GM18909 (cell line): ENCODE measurements around the gene ARRB1.

ENCODE experiments used
- ATAC-seq: cut with Tn5 transposase; IDR thresholded peaks from one replicate; pipeline ENCODE4 v1.9.1; 2021; ENCODE audit warnings: mild to moderate bottlenecking; ENCODE audit not compliant: unreplicated experiment, poor library complexity

ARRB1 gene

DNA sequence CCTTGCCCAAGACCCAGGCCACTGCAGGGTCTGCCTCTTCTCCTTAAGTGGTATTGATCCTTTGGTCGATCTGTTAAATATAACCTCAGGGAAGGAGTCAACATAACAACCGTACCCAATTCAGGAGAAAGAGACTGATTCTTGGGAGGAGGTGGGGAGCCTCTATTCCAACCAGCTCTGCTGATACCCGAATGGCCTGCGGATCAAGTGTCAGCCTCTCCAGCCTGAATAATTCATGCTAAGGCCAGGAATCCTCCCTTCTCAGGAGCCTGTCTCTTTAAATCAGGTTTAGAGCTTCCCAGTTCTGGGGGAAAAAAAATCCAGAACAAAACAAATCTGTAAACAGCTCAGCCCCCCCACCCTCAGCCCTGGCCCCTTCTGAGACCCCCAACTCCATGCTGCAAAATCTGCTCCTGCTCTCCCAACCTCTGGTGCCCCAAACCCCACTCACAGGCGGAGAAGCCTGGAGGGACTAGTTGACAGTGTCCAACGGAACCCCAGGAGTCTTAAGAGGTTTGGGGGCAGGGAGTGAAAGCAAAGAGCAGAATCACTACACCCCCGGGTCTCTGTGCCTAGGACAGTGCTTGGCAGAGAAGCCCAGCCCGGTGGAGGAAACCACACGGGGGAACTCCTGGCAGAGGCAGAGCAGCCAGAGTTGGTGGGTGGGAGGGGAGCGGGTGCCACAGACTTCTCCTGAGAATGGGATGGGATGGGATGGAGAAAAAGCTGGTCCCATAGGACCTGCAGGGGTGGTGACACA, 111.8 kb downstream of the ARRB1 start:
- no peak for ATAC-seq

DNA sequence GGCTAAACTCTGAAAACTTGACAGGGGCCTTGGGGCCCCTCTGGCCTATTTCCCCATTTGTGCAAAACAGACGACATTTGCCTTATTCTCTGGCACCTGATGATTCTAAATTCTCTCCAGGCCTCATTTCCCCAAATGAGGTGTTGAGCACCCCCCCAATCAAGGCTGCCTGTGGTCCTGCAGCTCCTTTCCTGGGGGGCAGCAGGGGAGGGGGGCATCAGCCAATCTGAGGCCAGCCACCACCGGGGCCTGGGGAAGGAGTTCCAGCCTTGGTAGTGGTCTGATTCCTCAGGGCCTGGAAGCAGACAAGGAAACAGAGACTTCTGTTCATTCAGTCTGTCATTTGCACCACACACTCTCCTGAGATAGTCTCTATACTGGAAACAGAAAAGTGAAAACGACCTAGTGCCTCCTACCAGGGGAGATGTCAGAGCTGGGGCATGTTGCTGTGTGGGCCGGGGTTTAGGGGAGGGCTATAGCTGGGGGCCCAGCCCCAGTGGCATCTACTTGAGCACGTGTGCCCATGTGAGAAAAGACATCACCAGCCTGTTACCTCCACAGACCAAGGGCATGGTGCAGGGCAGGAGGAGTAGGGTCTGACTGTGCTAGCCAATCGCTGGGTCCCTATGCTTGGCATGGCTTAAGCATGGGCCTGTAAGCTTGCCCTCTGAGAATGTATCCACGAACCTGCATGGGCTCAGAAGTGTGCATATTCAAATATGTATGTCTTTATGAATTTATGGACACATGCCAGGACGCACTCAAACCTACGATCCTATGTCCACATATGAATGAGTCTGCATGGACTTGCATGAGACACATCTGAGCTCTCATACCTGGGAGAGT, 112.6 kb downstream of the ARRB1 start:
- no peak for ATAC-seq

DNA sequence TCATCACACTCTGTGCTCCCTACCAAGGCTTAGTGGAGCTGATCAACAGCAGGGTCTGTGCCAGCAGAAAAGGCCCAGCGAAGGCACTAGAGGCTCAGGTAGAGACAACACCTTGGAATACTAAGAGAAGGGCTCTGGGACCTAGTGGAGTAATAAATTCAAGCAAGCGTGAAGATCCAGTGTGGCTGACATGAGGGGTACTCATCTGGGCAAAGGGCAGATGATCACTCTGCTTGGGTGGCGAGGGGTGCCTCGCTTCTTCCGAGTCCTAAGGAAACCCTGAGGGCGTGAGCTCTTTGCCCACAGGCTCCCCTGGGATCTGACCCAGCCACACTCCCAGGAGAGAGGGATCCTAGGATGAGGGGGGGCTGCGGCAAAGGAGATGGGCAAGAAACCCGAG, 114.4 kb downstream of the ARRB1 start:
- ATAC-seq: no peak

DNA sequence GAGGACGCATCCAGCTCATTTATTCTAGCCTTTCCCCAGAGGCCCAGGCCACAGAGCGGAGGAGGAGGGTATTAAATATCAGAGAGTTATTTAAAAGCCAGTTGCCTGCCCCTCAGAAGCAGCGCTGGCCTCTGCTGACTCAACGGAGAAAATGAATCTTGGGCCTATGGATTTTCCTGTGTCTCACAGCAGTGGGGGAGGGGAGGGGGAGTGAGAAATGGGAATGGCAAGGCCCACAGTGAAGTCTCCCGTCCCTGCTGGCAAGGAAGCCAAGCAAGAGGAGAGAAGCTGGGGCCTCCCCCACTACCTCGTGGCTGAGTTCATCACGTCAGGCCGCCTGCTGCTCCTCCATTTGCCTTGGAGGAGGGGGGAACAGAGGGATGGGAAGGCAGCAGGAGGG, 115.4 kb downstream of the ARRB1 start:
- ATAC-seq: no peak

DNA sequence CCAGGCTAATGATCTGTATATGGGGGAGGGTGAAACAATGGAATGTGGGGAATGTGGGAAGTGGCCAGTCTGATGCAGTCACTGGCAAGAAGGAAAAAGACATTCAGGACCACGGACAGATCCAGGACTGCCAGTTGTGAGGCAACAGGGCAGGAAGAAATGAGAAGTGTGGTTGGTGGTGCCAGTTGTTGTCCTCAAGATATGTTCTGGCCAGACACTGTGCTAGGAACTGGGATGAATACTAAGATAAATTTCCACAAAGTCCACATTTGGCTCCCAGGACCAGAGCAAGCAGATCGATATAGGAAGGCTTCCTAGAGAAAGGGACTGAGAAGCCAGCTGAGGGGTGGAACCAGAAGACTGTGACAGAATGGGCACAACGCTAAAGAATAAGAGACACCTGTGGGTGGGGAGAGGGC, 117.7 kb downstream of the ARRB1 start:
- ATAC-seq: no peak

DNA sequence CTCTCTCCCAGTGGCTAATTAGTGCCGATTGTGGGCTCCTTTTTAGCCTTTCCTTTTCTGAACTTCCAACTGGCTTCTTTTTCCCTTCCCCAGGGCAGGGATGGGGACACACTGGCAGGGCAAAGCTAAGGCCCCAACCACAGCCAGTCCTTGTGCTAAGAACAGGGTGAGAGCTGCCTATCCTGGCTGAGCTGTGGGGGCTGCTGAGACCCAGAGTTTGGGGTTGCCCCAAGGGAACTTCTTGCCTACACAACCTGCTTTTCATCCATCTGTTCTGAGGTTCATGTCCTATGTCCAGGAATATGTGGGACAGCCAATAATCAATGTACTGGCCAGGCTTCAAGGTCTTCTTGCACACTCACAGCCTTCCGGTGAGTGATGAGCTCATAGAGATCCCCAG, 120.8 kb downstream of the ARRB1 start:
- no peak for ATAC-seq

DNA sequence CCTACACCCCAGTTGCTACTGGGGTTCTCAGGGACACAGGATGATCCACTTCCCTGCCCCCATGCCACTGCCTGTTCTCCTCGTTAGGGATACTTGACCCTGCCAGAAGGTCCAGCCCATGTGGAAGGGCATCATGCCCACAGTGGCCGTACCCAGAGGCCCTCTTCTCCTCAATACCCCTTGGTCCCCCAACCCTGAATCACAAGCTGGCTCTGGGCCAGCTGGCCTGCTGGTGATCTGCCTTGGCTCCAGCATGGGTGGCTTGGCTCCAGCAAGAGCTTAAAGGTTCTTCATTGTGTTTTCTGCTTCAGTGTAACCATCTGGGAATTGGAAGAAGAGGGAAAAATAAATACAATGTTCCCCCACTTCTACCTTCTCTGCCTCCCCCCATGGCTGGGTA, 122.0 kb downstream of the ARRB1 start:
- ATAC-seq: no peak

DNA sequence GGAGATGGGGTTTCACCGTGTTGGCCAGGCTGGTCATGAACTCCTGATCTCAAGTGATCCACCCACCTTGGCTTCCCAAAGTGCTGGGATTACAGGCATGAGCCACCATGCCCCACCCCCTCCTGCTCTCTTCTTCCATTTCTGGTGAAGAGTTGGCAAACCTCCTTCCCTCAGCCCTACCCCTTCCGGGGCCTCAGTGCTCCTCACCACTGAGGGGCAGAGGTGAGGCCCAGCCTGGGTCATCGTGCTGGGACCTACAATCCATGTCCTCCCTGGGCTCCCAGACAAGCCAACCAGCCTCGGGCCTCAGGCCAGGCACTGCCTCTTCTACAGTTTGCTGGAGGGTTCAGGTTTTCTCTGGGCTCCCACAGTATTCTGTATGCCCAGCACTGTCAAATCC, 125.7 kb downstream of the ARRB1 start:
- ATAC-seq: no peak

DNA sequence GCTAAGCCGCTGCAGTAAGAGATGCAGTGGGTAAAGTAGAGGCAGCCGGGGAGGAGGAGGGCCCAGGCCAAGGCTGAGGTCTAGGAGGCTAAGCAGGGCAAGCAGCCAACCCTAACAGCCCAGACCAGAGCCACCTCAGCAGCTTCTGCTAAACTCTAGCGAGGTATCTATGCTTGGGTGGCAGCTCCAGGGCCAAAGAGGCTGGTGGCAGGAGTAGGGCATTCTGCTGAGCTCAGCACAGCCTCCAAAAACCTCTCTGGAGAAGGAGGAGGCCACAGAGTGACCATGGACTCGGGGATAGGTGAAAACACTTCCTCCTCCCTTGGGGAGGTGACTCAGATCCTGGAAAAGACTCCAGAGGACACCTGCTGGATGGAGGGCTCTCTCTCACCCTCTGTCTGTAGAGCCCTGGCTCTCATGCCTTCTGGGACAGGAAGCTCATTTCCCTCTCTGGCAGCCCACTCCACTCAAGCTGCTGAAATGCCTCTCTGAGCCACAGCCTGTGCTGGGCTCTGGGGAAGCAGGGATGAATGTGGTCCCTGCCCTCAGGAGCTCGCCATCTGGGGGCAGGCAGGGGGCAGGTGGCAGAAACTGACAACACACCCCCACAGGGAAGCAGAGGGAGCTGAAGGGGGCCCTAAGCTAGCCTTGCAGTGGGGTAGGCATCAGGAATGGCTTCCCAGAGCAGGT, 127.4 kb downstream of the ARRB1 start:
- no peak for ATAC-seq

DNA sequence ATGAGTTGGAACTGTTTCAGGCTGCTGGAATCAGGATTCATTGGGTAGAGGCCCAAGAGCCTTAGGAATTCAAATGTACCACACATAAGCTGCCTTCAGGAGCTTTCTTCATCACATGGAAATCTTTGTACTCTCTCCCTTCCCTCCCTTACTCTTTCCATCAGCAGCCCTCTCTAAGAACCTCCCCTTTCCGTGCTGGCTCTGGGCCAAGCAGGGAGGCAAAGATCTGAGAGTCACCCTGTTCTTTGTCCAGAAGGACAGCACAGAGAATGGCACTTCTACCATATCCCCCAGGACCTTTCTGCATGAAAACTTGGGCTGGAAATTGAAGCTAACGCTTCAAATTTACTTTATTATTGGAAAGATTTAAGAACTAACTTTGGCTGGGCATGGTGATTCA, 131.6 kb downstream of the ARRB1 start:
- ATAC-seq: no peak

DNA sequence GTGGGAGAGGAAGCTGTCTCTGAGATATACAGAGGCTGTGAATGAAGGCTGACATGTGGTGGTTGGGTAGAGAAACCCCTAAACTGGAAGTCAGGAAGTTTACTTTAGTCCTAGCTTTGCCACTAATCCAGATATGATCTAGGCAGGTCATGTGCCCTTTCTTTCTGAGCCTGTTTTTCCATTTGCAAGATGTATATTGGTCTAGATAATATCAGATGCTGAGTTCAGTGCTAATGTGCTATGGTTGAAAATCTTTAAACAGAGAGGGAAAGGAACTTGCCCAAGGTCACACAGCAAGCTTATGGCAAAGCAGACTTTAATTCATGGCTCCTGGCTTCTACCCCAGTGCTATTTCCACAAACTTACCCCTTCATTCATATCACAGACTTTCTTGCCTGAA, 136.6 kb downstream of the ARRB1 start:
- no peak for ATAC-seq

DNA sequence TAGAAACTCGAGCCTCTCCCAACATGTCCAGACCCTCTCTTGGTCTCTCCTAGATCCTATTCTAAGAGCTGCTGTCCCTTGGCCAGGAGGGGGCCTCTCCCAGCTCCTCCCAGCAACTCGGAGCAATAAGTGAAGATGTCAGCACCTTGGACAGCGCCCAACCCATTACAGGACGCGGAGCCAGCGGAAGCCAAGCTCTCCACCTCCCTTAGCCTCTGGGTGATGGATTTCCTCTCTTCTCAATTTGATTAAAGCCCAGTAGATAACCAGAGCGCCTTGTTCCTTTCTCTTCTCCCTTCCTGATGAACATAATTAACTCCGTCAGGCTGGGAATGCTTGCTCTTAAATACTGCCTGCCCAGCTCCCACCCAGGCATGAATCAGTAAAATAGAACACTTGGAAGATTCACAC, 137.0 kb downstream of the ARRB1 start:
- no peak for ATAC-seq
